HEK293 (cell line): ENCODE results near the gene SURF2.

ENCODE experiments used
- BCL11B ChIP-seq: fragments of 450-650 bp; formaldehyde crosslinking; IDR thresholded peaks from 2 replicates; pipeline ENCODE4 v1.5.1; 2016; ENCODE audit warnings: low read depth, missing biosample characterization, missing genetic modification characterization
- FEZF1 ChIP-seq: fragments of 450-650 bp; formaldehyde crosslinking; IDR thresholded peaks from 2 replicates; pipeline ENCODE4 v1.5.1; 2016; ENCODE audit warnings: missing biosample characterization, missing genetic modification characterization
- GLI2 ChIP-seq: fragments of 450-650 bp; formaldehyde crosslinking; IDR thresholded peaks from 2 replicates; pipeline ENCODE4; 2017; ENCODE audit warnings: missing biosample characterization, missing genetic modification characterization, low read depth, borderline replicate concordance
- GLIS2 ChIP-seq: fragments of 450-650 bp; formaldehyde crosslinking; IDR thresholded peaks from 2 replicates; pipeline ENCODE4 v1.5.1; 2016; ENCODE audit warnings: missing biosample characterization, missing genetic modification characterization
- KLF8 ChIP-seq: fragments of 450-650 bp; formaldehyde crosslinking; IDR thresholded peaks from 2 replicates; pipeline ENCODE4 v1.5.1; 2016; ENCODE audit warnings: missing biosample characterization, missing genetic modification characterization
- SALL2 ChIP-seq: fragments of 450-650 bp; formaldehyde crosslinking; IDR thresholded peaks from 2 replicates; pipeline ENCODE4 v1.5.0; 2017; ENCODE audit warnings: missing biosample characterization, mild to moderate bottlenecking, missing genetic modification characterization, borderline replicate concordance
- TCF7L2 ChIP-seq: IDR thresholded peaks from 2 replicates; pipeline ENCODE4 v1.6.1; 2011; ENCODE audit warnings: low read depth, mild to moderate bottlenecking, inconsistent platforms, low read length, moderate library complexity, borderline replicate concordance
- WT1 ChIP-seq: fragments of 450-650 bp; formaldehyde crosslinking; IDR thresholded peaks from 2 replicates; pipeline ENCODE4 v1.5.1; 2016; ENCODE audit warnings: missing biosample characterization, missing genetic modification characterization
- YY1 ChIP-seq: fragments of 450-650 bp; formaldehyde crosslinking; IDR thresholded peaks from 2 replicates; pipeline ENCODE4 v1.5.1; 2018; ENCODE audit warnings: missing biosample characterization, missing genetic modification characterization
- ZFHX2 ChIP-seq: fragments of 450-650 bp; formaldehyde crosslinking; conservative IDR thresholded peaks from 2 replicates; pipeline ENCODE4 v1.5.1; 2016; ENCODE audit warnings: missing biosample characterization, missing genetic modification characterization
- ZFP41 ChIP-seq: fragments of 450-650 bp; formaldehyde crosslinking; IDR thresholded peaks from 2 replicates; pipeline ENCODE4 v1.5.1; 2016; ENCODE audit warnings: missing biosample characterization, missing genetic modification characterization, borderline replicate concordance
- ZFP69B ChIP-seq: fragments of 450-650 bp; formaldehyde crosslinking; IDR thresholded peaks from 2 replicates; pipeline ENCODE4 v1.5.1; 2016; ENCODE audit warnings: missing biosample characterization, missing genetic modification characterization
- ZNF114 ChIP-seq: fragments of 450-650 bp; formaldehyde crosslinking; IDR thresholded peaks from 2 replicates; pipeline ENCODE4 v1.5.0; 2017; ENCODE audit warnings: missing biosample characterization, missing genetic modification characterization
- ZNF169 ChIP-seq: fragments of 450-650 bp; formaldehyde crosslinking; IDR thresholded peaks from 2 replicates; pipeline ENCODE4 v1.5.1; 2016; ENCODE audit warnings: missing biosample characterization, missing genetic modification characterization
- ZNF19 ChIP-seq: fragments of 450-650 bp; formaldehyde crosslinking; IDR thresholded peaks from 2 replicates; pipeline ENCODE4; 2016; ENCODE audit warnings: missing biosample characterization, missing genetic modification characterization, low read depth
- ZNF404 ChIP-seq: fragments of 450-650 bp; formaldehyde crosslinking; IDR thresholded peaks from 2 replicates; pipeline ENCODE4 v1.5.1; 2017; ENCODE audit warnings: missing biosample characterization, missing genetic modification characterization
- ZNF416 ChIP-seq: fragments of 450-650 bp; formaldehyde crosslinking; IDR thresholded peaks from 2 replicates; pipeline ENCODE4 v1.5.1; 2016; ENCODE audit warnings: missing biosample characterization, missing genetic modification characterization
- ZNF433 ChIP-seq: fragments of 450-650 bp; formaldehyde crosslinking; IDR thresholded peaks from 2 replicates; pipeline ENCODE4 v1.5.1; 2016; ENCODE audit warnings: missing biosample characterization, missing genetic modification characterization, low read depth
- ZNF549 ChIP-seq: fragments of 450-650 bp; IDR thresholded peaks from 2 replicates; pipeline ENCODE4 v1.5.1; 2018; ENCODE audit warnings: missing biosample characterization, missing genetic modification characterization, mild to moderate bottlenecking, inconsistent platforms, moderate library complexity
- ZNF596 ChIP-seq: fragments of 450-650 bp; IDR thresholded peaks from 2 replicates; pipeline ENCODE4 v1.5.0; 2018; ENCODE audit warnings: missing biosample characterization, mild to moderate bottlenecking, missing genetic modification characterization, moderate library complexity
- ZNF610 ChIP-seq: fragments of 450-650 bp; formaldehyde crosslinking; IDR thresholded peaks from 2 replicates; pipeline ENCODE4 v1.5.1; 2016; ENCODE audit warnings: missing biosample characterization, missing genetic modification characterization, borderline replicate concordance
- ZNF747 ChIP-seq: fragments of 450-650 bp; formaldehyde crosslinking; IDR thresholded peaks from 2 replicates; pipeline ENCODE4 v1.5.1; 2016; ENCODE audit warnings: missing biosample characterization, missing genetic modification characterization
- ZNF776 ChIP-seq: fragments of 450-650 bp; formaldehyde crosslinking; IDR thresholded peaks from 2 replicates; pipeline ENCODE4 v1.5.0; 2017; ENCODE audit warnings: missing biosample characterization, missing genetic modification characterization, borderline replicate concordance
- ZNF837 ChIP-seq: fragments of 450-650 bp; formaldehyde crosslinking; IDR thresholded peaks from 2 replicates; pipeline ENCODE4 v1.5.1; 2016; ENCODE audit warnings: missing biosample characterization, missing genetic modification characterization
- ZSCAN30 ChIP-seq: fragments of 450-650 bp; IDR thresholded peaks from 2 replicates; pipeline ENCODE4 v1.5.1; 2018; ENCODE audit warnings: missing biosample characterization, mild to moderate bottlenecking, missing genetic modification characterization, moderate library complexity
- TF ChIP-seq, protein P1 (sequence below): fragments of 450-650 bp; formaldehyde crosslinking; IDR thresholded peaks from 2 replicates; pipeline ENCODE4 v1.5.0; 2017; ENCODE audit warnings: missing biosample characterization, missing genetic modification characterization, borderline replicate concordance
- TF ChIP-seq, protein P2 (sequence below): fragments of 450-650 bp; formaldehyde crosslinking; IDR thresholded peaks from 2 replicates; pipeline ENCODE4 v1.5.1; 2017; ENCODE audit warnings: missing biosample characterization, missing genetic modification characterization
- TF ChIP-seq, protein P3 (sequence below): fragments of 450-650 bp; formaldehyde crosslinking; IDR thresholded peaks from 2 replicates; pipeline ENCODE4 v1.5.1; 2016; ENCODE audit warnings: missing biosample characterization, missing genetic modification characterization
- TF ChIP-seq, protein P4 (sequence below): fragments of 450-650 bp; formaldehyde crosslinking; IDR thresholded peaks from 2 replicates; pipeline ENCODE4 v1.5.1; 2016; ENCODE audit warnings: missing biosample characterization, missing genetic modification characterization
- TF ChIP-seq, protein P5 (sequence below): fragments of 450-650 bp; formaldehyde crosslinking; IDR thresholded peaks from 2 replicates; pipeline ENCODE4 v1.5.1; 2017; ENCODE audit warnings: missing biosample characterization, missing genetic modification characterization
- TF ChIP-seq, protein P6 (sequence below): fragments of 450-650 bp; formaldehyde crosslinking; IDR thresholded peaks from 2 replicates; pipeline ENCODE4 v1.5.1; 2016; ENCODE audit warnings: missing biosample characterization, missing genetic modification characterization

SURF2 gene

DNA sequence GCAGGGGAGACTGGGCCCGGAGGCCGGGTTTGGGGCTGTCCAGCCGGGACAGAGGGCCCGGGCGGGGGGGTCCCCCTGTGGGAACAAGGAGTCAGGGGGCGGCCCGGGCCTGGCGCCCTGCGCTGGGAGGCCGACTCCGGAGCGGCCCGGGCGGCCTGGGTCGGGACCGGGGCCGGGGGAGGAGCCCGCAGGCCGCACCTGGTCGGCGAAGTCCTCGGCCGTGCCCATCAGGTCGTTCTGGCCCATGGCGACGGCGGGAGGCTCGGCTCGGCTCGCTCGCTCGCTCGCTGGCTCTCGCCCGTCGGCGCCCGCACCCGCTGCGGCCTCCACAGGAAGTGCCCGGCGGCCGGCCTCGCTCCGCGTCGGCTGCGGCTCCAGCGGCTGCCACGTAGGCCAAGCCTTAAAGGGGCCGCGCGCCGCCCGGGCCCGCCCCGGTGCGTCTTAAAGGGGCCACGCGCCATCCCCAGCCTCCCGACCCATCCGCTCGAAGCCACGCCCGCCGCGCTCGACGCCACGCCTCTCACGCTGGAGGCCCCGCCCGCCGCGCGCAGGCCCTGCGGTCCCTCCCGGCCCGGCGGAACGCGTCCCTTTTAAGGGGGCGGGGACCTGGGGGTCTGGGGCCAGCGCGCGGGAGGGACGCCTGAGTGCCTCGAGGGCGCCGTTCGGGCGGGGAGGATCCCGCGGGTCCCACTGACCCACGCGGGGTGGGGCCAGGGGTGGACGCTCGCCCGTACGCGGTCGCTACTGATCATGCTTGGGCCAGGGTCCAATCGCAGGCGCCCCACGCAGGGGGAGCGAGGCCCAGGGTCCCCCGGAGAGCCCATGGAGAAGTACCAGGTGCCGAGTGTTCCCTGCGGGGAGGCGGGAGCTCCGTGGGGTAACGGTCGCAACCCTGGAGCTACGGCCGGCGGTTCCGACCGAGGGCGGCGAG is 19.6 kb downstream of the SURF2 start, which contains the start of the genes STKLD1 and SURF4 (continued):
- TF ChIP-seq BCL11B (tag by site-specific recombination): no peak
- no peak for TF ChIP-seq ZNF416 (tag by site-specific recombination)
- TF ChIP-seq WT1: no peak
- TF ChIP-seq ZFHX2 (tag by site-specific recombination): peak; percentile 38; the same call in 1 of the 2 replicates
- TF ChIP-seq, protein P1, sequence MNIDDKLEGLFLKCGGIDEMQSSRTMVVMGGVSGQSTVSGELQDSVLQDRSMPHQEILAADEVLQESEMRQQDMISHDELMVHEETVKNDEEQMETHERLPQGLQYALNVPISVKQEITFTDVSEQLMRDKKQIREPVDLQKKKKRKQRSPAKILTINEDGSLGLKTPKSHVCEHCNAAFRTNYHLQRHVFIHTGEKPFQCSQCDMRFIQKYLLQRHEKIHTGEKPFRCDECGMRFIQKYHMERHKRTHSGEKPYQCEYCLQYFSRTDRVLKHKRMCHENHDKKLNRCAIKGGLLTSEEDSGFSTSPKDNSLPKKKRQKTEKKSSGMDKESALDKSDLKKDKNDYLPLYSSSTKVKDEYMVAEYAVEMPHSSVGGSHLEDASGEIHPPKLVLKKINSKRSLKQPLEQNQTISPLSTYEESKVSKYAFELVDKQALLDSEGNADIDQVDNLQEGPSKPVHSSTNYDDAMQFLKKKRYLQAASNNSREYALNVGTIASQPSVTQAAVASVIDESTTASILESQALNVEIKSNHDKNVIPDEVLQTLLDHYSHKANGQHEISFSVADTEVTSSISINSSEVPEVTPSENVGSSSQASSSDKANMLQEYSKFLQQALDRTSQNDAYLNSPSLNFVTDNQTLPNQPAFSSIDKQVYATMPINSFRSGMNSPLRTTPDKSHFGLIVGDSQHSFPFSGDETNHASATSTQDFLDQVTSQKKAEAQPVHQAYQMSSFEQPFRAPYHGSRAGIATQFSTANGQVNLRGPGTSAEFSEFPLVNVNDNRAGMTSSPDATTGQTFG: no peak
- TF ChIP-seq ZNF404 (tag by site-specific recombination): no peak
- TF ChIP-seq, protein P2, sequence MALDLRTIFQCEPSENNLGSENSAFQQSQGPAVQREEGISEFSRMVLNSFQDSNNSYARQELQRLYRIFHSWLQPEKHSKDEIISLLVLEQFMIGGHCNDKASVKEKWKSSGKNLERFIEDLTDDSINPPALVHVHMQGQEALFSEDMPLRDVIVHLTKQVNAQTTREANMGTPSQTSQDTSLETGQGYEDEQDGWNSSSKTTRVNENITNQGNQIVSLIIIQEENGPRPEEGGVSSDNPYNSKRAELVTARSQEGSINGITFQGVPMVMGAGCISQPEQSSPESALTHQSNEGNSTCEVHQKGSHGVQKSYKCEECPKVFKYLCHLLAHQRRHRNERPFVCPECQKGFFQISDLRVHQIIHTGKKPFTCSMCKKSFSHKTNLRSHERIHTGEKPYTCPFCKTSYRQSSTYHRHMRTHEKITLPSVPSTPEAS (tag by site-specific recombination): no peak
- no peak for TF ChIP-seq ZFP41 (tag by site-specific recombination)
- TF ChIP-seq, protein P3, sequence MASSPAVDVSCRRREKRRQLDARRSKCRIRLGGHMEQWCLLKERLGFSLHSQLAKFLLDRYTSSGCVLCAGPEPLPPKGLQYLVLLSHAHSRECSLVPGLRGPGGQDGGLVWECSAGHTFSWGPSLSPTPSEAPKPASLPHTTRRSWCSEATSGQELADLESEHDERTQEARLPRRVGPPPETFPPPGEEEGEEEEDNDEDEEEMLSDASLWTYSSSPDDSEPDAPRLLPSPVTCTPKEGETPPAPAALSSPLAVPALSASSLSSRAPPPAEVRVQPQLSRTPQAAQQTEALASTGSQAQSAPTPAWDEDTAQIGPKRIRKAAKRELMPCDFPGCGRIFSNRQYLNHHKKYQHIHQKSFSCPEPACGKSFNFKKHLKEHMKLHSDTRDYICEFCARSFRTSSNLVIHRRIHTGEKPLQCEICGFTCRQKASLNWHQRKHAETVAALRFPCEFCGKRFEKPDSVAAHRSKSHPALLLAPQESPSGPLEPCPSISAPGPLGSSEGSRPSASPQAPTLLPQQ (tag by site-specific recombination): peak; percentile 100
- TF ChIP-seq TCF7L2: no peak; the same call in 1 of the 2 replicates
- peak; percentile 99 for TF ChIP-seq ZFP69B (tag by site-specific recombination)
- TF ChIP-seq ZNF433 (tag by site-specific recombination): no peak
- TF ChIP-seq, protein P4, sequence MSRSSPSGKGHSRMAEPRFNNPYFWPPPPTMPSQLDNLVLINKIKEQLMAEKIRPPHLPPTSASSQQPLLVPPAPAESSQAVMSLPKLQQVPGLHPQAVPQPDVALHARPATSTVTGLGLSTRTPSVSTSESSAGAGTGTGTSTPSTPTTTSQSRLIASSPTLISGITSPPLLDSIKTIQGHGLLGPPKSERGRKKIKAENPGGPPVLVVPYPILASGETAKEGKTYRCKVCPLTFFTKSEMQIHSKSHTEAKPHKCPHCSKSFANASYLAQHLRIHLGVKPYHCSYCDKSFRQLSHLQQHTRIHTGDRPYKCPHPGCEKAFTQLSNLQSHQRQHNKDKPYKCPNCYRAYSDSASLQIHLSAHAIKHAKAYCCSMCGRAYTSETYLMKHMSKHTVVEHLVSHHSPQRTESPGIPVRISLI (tag by site-specific recombination): no peak
- peak; percentile 97 for TF ChIP-seq GLIS2
- no peak for TF ChIP-seq ZNF776 (tag by site-specific recombination)
- TF ChIP-seq, protein P5, sequence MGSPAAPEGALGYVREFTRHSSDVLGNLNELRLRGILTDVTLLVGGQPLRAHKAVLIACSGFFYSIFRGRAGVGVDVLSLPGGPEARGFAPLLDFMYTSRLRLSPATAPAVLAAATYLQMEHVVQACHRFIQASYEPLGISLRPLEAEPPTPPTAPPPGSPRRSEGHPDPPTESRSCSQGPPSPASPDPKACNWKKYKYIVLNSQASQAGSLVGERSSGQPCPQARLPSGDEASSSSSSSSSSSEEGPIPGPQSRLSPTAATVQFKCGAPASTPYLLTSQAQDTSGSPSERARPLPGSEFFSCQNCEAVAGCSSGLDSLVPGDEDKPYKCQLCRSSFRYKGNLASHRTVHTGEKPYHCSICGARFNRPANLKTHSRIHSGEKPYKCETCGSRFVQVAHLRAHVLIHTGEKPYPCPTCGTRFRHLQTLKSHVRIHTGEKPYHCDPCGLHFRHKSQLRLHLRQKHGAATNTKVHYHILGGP (tag by site-specific recombination): no peak
- peak; percentile 79; the same call in 1 of the 2 replicates for TF ChIP-seq ZSCAN30 (tag by site-specific recombination)
- peak; percentile 31; the same call in 1 of the 2 replicates for TF ChIP-seq YY1 (tag by site-specific recombination)
- TF ChIP-seq KLF8 (tag by site-specific recombination): peak; percentile 44; the same call in 1 of the 2 replicates
- no peak for TF ChIP-seq ZNF169 (tag by site-specific recombination)
- no peak for TF ChIP-seq ZNF114 (tag by site-specific recombination)
- TF ChIP-seq ZNF19 (tag by site-specific recombination): no peak
- peak; percentile 84 for TF ChIP-seq ZNF596 (tag by site-specific recombination)
- TF ChIP-seq FEZF1: no peak
- TF ChIP-seq ZNF549 (tag by site-specific recombination): no peak
- TF ChIP-seq, protein P6, sequence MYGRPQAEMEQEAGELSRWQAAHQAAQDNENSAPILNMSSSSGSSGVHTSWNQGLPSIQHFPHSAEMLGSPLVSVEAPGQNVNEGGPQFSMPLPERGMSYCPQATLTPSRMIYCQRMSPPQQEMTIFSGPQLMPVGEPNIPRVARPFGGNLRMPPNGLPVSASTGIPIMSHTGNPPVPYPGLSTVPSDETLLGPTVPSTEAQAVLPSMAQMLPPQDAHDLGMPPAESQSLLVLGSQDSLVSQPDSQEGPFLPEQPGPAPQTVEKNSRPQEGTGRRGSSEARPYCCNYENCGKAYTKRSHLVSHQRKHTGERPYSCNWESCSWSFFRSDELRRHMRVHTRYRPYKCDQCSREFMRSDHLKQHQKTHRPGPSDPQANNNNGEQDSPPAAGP: no peak
- no peak for TF ChIP-seq SALL2 (tag by site-specific recombination)
- TF ChIP-seq GLI2 (tag by site-specific recombination): no peak
- no peak for TF ChIP-seq ZNF610
- TF ChIP-seq ZNF747 (tag by site-specific recombination): no peak
- no peak for TF ChIP-seq ZNF837
